Activated CD4-positive, alpha-beta memory T cell treated with anti-CD3 and anti-CD28 coated beads, Interleukin-2, amount 10 ng/mL, durations not matched to agents 7 days and 5 days (primary cell): ENCODE measurements around the gene ALCAM. TPM values are rescaled to one million over a fixed set of nuclear protein-coding genes. Genes with fewer than 3 reads are reported as not detected.

Experiments used
- CTCF ChIA-PET: fragments of 350-600 bp; sonication (Branson Sonifier 250); formaldehyde crosslinking; loops from one replicate; lab custom pipeline; 2021; ENCODE audit warnings: antibody characterized with exemption, inconsistent platforms; lab: Charles Lee
- POLR2A ChIA-PET: fragments of 350-600 bp; sonication (Branson Sonifier 250); formaldehyde crosslinking; loops from one replicate; lab custom pipeline; 2021; ENCODE audit warnings: antibody characterized with exemption; lab: Charles Lee
- DNase-seq: peaks from one replicate; pipeline ENCODE4 v3.0.0-alpha.2; 2020
- H3K27ac Mint-ChIP-seq: one replicate; pipeline ENCODE4 v1.8.0; 2021; ENCODE audit warnings: mild to moderate bottlenecking, mixed read lengths
- H3K27me3 Mint-ChIP-seq: one replicate; pipeline ENCODE4 v1.8.0; 2021; ENCODE audit warnings: mixed read lengths
- H3K36me3 Mint-ChIP-seq: one replicate; pipeline ENCODE4 v1.8.0; 2021; ENCODE audit warnings: low read depth, mixed read lengths
- H3K4me1 Mint-ChIP-seq: one replicate; pipeline ENCODE4 v1.8.0; 2021; ENCODE audit warnings: mixed read lengths
- H3K4me3 Mint-ChIP-seq: one replicate; pipeline ENCODE4 v1.8.0; 2021; ENCODE audit warnings: mild to moderate bottlenecking, mixed read lengths
- H3K9me3 Mint-ChIP-seq: one replicate; pipeline ENCODE4 v1.8.0; 2021; ENCODE audit warnings: mixed read lengths
- total RNA-seq, 2 experiments: library from RNA; stranded (reverse); gene quantifications; one replicate each; pipeline ENCODE4 v1.2.3, GENCODE V29; 2021

Gene ALCAM
- total RNA-seq, 2 experiments from 2014 or later = 12.4 to 12.9 TPM

- CTCF ChIA-PET = no interaction called here
- Mint-ChIP-seq H3K9me3 (peaks cover 3% of the 10 kb centered on the region), H3K27ac (no peak overlapping the region), H3K4me1 (no peaks in the 10 kb centered on the region), H3K36me3 (peaks cover 12% of the 10 kb centered on the region), H3K4me3 (no peak overlapping the region), H3K27me3 (no peaks in the 10 kb centered on the region)
- no peak for DNase-seq
- POLR2A ChIA-PET = no interaction called here
These were observed 175.7 kb downstream of the ALCAM start for GRCh38 chr3:105542282-105543019.

- ChIA-PET CTCF (no interaction called here), POLR2A (no interaction called here)
- no peak overlapping the region for H3K4me3 Mint-ChIP-seq
- DNase-seq = no peak
- H3K36me3 Mint-ChIP-seq = peaks cover 15% of the 10 kb centered on the region
- no peaks in the 10 kb centered on the region for H3K4me1 Mint-ChIP-seq
- peaks cover 3% of the 10 kb centered on the region for H3K9me3 Mint-ChIP-seq
- no peak overlapping the region for H3K27ac Mint-ChIP-seq
- no peaks in the 10 kb centered on the region for H3K27me3 Mint-ChIP-seq
These were observed 178.3 kb downstream of the ALCAM start for GRCh38 chr3:105545051-105545450.

- no peaks in the 10 kb centered on the region for H3K27me3 Mint-ChIP-seq
- no peak for DNase-seq
- peaks cover 18% of the 10 kb centered on the region for H3K36me3 Mint-ChIP-seq
- no peak overlapping the region for H3K27ac Mint-ChIP-seq
- H3K4me3 Mint-ChIP-seq = no peak overlapping the region
- POLR2A ChIA-PET = no interaction called here
- H3K9me3 Mint-ChIP-seq = no peaks in the 10 kb centered on the region
- CTCF ChIA-PET = no interaction called here
- H3K4me1 Mint-ChIP-seq = no peaks in the 10 kb centered on the region
These were observed 187.1 kb downstream of the ALCAM start for GRCh38 chr3:105553851-105554250.

DNA sequence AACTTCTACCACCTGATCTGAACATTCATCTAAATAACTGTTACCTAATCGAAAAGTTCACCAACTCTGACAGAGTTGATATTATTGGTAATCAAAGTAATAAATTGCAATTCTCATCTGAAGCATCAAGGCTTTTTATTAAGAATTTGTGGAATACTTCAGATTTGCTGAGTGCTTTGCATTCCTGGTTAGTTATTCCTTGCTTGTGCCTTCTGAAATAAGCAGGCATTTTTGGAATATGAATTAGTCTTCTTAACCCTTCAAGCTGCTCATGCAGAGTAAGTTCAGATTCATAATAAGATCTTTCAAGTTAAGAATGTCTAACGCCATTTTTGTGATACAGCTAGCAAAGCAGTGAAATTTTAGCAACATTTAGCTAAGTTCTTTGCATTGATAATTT, 188.5 kb downstream of the ALCAM start:
- H3K9me3 Mint-ChIP-seq = no peaks in the 10 kb centered on the region
- no peak for DNase-seq
- no peaks in the 10 kb centered on the region for H3K4me1 Mint-ChIP-seq
- POLR2A ChIA-PET = no interaction called here
- H3K36me3 Mint-ChIP-seq = peaks cover 15% of the 10 kb centered on the region
- CTCF ChIA-PET = no interaction called here
- H3K27me3 Mint-ChIP-seq = no peaks in the 10 kb centered on the region
- no peak overlapping the region for H3K27ac Mint-ChIP-seq
- no peak overlapping the region for H3K4me3 Mint-ChIP-seq

GRCh38 chr3:105559856-105560255, 193.1 kb downstream of the ALCAM start:
- Mint-ChIP-seq H3K4me3 (no peak overlapping the region), H3K27me3 (no peaks in the 10 kb centered on the region), H3K4me1 (no peaks in the 10 kb centered on the region), H3K27ac (no peak overlapping the region), H3K9me3 (no peaks in the 10 kb centered on the region), H3K36me3 (no peaks in the 10 kb centered on the region)
- CTCF ChIA-PET = no interaction called here
- POLR2A ChIA-PET = no interaction called here
- DNase-seq = no peak

DNA sequence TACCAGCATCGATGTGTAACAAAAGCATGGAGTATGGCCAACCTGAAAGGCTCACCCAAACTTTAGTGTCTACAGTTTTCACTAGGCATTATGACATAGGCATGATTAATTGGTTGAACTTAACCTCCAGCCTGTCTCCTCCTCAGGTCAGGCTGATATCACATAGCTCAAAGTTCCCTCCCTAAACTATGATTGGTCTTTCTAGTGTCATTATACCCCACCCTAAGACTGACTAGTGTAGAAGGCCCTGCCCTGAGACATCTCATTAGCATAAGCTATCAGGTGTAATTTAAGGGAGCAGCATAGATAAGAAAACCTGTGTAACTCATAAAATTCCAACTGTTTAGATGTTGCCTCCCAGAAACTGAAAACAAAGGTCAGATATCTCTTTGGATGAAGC, 195.2 kb downstream of the ALCAM start:
- no peak overlapping the region for H3K4me3 Mint-ChIP-seq
- no peak for DNase-seq
- CTCF ChIA-PET = no interaction called here
- no peak overlapping the region for H3K27ac Mint-ChIP-seq
- no peaks in the 10 kb centered on the region for H3K4me1 Mint-ChIP-seq
- no peaks in the 10 kb centered on the region for H3K9me3 Mint-ChIP-seq
- POLR2A ChIA-PET = no interaction called here
- H3K36me3 Mint-ChIP-seq = no peaks in the 10 kb centered on the region
- H3K27me3 Mint-ChIP-seq = no peaks in the 10 kb centered on the region

- Mint-ChIP-seq H3K36me3 (peaks cover 2% of the 10 kb centered on the region), H3K9me3 (no peaks in the 10 kb centered on the region), H3K4me3 (no peak overlapping the region), H3K27ac (no peak overlapping the region), H3K27me3 (no peaks in the 10 kb centered on the region), H3K4me1 (no peaks in the 10 kb centered on the region)
- DNase-seq = no peak
- POLR2A ChIA-PET = no interaction called here
- CTCF ChIA-PET = no interaction called here
These were observed 198.0 kb downstream of the ALCAM start for GRCh38 chr3:105564546-105565288.

DNA sequence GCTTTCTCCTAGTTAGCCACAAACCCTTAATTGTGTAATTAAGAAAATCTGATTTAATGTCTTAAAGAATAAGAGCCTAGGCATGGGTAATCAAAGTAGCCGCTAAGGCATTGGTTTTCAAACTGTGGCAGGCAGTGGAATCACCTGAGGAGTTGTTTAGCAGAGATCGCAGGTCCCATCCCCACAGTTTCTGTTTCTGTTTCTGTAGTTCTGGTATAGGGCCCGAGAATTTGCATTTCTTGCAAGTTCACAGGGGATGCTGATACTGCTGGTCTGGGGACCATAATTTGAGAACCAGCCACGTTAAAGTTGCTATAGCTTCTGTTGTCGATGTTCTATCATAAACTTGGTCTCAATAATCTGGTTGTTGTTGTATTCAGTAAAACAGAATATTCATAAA, 204.3 kb downstream of the ALCAM start:
- ChIA-PET CTCF (no interaction called here), POLR2A (no interaction called here)
- H3K4me1 Mint-ChIP-seq = no peaks in the 10 kb centered on the region
- no peak overlapping the region for H3K4me3 Mint-ChIP-seq
- H3K36me3 Mint-ChIP-seq = peaks cover 2% of the 10 kb centered on the region
- DNase-seq = no peak
- H3K27ac Mint-ChIP-seq = no peak overlapping the region
- H3K9me3 Mint-ChIP-seq = peaks cover 2% of the 10 kb centered on the region
- no peaks in the 10 kb centered on the region for H3K27me3 Mint-ChIP-seq

DNA sequence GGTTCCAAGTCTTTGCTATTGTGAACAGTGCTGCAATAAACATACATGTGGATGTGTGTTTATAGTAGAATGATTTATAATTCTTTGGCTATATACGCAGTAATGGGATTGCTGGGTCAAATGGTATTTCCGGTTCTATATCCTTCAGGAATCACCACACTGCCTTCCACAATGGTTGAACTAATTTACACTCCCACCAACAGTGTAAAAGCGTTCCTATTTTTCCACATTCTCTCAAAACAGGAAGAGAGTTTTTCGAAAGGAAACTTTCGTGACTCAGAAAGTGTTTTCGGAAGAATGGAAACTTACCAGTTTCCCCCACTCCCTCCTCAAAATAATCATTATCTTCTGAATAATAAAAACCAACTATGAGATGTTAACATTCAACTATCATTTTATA, 205.8 kb downstream of the ALCAM start:
- Mint-ChIP-seq H3K36me3 (peaks cover 2% of the 10 kb centered on the region), H3K4me1 (no peaks in the 10 kb centered on the region), H3K27me3 (no peaks in the 10 kb centered on the region), H3K9me3 (peaks cover 2% of the 10 kb centered on the region), H3K27ac (no peak overlapping the region), H3K4me3 (no peak overlapping the region)
- DNase-seq = no peak
- POLR2A ChIA-PET = no interaction called here
- CTCF ChIA-PET = no interaction called here

DNA sequence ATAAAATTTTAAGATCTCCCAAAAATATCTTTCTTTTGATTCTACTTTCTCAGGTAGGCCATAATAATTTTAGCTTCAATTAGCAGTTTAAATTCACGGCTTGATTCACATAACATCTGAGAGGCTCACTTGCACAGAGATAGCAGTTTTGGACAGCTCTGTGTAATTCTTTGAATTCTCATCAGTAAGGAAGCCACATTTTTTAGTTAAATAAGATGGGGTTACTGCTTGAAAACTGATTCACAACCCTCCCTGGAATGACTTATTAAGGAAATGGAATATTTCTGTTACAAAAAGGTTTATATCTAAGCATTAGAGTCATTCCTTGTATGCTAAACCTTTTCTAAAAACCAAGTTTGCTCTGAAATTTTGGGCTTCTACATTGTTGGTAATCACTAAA, 212.7 kb downstream of the ALCAM start:
- Mint-ChIP-seq H3K9me3 (no peaks in the 10 kb centered on the region), H3K4me3 (no peak overlapping the region), H3K27ac (no peak overlapping the region), H3K27me3 (no peaks in the 10 kb centered on the region), H3K36me3 (no peaks in the 10 kb centered on the region), H3K4me1 (no peaks in the 10 kb centered on the region)
- CTCF ChIA-PET = no interaction called here
- POLR2A ChIA-PET = no interaction called here
- no peak for DNase-seq

DNA sequence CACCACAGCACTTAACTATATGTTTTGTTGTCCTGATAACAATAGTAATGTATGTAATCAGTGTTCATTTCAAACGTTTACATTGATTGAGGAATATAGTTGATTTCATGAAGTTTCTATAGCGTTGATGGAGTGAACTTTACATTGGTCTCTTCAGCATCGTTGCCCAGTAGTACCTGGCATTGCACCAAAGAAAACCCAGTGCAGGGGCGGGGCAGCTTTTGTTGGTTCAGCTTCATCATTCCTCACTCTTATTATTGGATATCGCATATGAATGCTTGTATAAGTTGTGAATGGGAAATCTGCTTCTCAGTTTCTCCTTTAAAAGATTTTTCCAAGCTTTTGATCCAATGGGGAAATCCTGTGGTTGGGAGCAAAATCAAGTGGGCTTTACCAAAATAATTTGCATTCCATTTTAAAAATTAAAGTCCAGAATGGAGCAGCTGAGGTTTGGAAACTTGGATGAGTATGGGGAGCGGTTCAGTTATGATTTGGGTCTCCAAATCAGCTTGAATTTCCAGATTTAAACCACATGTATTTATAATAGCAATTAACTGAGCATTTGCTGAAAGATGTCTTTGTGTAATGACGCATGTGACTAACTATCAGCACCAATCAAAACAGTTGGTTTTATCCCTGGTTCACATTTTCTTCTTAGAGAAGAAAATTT, 213.7 kb downstream of the ALCAM start:
- DNase-seq = no peak
- no peaks in the 10 kb centered on the region for H3K27me3 Mint-ChIP-seq
- no peak overlapping the region for H3K4me3 Mint-ChIP-seq
- ChIA-PET POLR2A (no interaction called here), CTCF (no interaction called here)
- no peak overlapping the region for H3K27ac Mint-ChIP-seq
- no peaks in the 10 kb centered on the region for H3K36me3 Mint-ChIP-seq
- no peaks in the 10 kb centered on the region for H3K9me3 Mint-ChIP-seq
- no peaks in the 10 kb centered on the region for H3K4me1 Mint-ChIP-seq

DNA sequence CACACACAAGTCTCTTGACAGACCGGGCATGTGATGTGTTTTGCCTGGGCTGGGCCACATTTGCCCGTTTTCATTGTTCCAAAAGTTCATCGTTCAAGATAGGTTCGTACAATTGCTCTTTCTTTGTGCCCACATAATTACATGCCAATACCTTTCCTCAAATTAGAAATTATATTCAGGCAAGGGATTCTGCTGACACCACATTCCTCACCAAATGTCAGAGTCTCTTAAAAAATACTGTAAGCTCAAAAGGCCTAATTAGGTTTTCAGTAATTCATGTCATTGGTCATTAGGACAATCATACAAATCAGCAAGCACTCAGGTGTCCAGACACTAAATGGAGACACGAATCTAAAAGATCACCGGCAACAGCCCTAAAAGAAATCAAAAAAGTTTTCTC, 215.3 kb downstream of the ALCAM start:
- CTCF ChIA-PET = no interaction called here
- no peak for DNase-seq
- no peak overlapping the region for H3K4me3 Mint-ChIP-seq
- H3K4me1 Mint-ChIP-seq = no peaks in the 10 kb centered on the region
- H3K9me3 Mint-ChIP-seq = no peaks in the 10 kb centered on the region
- H3K27ac Mint-ChIP-seq = no peak overlapping the region
- H3K27me3 Mint-ChIP-seq = no peaks in the 10 kb centered on the region
- H3K36me3 Mint-ChIP-seq = no peaks in the 10 kb centered on the region
- POLR2A ChIA-PET = no interaction called here

GRCh38 chr3:105584003-105584790, 217.5 kb downstream of the ALCAM start:
- ChIA-PET POLR2A (no interaction called here), CTCF (no interaction called here)
- H3K27ac Mint-ChIP-seq = no peak overlapping the region
- no peaks in the 10 kb centered on the region for H3K4me1 Mint-ChIP-seq
- H3K4me3 Mint-ChIP-seq = no peak overlapping the region
- H3K27me3 Mint-ChIP-seq = no peaks in the 10 kb centered on the region
- no peaks in the 10 kb centered on the region for H3K9me3 Mint-ChIP-seq
- H3K36me3 Mint-ChIP-seq = no peaks in the 10 kb centered on the region
- no peak for DNase-seq
